ENCODE measurements around the gene TOX4.

TOX4 gene

DNA sequence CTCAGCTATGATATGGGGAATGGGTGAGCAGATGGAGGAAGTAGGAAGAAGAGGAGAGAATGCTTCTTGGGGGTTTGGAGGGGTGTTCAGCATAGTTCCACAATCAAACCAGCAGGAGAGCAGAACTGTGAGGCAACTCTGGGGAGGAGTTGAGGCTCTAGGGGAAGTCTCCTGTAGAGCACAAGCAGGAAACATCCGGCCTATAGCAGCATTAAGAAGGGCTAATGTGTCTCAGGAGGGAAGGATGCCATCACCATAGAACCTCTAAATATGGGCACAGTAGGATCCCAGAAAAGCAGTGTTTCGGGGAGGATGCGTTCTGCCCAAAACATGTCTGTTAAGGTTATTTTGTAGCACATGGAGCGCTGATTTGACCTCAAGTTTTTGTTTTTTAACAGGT is 57.6 kb downstream of the TOX4 start:
- DNase-seq (ENCODE audit: low read depth), result no peak
- no peak overlapping the region for H3K4me3 ChIP-seq (ENCODE audit: low read depth, low read length)
- TF ChIP-seq, protein P1, sequence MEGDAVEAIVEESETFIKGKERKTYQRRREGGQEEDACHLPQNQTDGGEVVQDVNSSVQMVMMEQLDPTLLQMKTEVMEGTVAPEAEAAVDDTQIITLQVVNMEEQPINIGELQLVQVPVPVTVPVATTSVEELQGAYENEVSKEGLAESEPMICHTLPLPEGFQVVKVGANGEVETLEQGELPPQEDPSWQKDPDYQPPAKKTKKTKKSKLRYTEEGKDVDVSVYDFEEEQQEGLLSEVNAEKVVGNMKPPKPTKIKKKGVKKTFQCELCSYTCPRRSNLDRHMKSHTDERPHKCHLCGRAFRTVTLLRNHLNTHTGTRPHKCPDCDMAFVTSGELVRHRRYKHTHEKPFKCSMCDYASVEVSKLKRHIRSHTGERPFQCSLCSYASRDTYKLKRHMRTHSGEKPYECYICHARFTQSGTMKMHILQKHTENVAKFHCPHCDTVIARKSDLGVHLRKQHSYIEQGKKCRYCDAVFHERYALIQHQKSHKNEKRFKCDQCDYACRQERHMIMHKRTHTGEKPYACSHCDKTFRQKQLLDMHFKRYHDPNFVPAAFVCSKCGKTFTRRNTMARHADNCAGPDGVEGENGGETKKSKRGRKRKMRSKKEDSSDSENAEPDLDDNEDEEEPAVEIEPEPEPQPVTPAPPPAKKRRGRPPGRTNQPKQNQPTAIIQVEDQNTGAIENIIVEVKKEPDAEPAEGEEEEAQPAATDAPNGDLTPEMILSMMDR (IDR thresholded peaks at IDR 0.05; ENCODE audit: control insufficient read depth, extremely low read depth, insufficient read depth), result no peak

DNA sequence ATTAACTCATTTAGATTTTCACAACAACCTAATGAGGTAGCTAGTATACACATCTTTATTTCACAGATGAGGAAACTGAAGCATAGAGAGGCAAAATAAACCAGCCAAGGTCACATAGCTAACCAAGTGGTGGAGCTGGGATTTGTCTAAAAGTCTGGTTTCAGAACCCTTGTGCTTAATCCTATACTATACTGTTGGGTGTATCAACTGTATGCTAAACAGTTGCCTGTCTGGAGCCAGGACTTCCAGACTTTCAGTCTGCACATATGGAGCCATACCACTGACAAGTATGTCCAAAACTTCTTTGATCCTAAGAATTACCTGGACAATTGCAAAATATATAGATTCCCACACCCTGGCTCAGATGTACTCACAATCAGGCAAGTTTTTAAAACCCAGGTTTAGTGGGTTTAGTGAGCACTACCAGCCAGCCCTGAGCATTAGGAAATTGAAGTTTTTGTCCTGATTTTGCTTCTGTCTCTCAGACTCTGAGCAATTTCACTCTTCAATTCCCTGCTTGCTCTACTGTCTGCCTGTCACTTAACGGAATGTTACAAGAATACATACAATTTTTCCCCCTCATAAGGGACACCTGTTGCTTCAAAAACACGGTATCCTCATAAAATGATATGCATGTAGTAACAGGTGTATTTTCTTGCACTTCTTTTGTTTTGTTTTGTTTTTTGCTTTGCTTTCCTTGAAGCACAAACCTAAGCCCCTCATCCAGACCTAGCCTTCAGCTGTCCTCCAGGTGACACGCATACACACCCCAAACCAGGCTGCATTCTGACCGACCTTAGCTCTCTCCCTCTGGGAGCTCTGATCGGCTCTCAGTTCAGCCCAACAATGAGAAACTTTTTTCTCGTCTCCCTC is 58.8 kb downstream of the TOX4 start:
- TF ChIP-seq, protein P1 (IDR thresholded peaks at IDR 0.05; ENCODE audit: control insufficient read depth, extremely low read depth, insufficient read depth), result no peak
- no peak overlapping the region for H3K4me3 ChIP-seq (ENCODE audit: low read depth, low read length)

DNA sequence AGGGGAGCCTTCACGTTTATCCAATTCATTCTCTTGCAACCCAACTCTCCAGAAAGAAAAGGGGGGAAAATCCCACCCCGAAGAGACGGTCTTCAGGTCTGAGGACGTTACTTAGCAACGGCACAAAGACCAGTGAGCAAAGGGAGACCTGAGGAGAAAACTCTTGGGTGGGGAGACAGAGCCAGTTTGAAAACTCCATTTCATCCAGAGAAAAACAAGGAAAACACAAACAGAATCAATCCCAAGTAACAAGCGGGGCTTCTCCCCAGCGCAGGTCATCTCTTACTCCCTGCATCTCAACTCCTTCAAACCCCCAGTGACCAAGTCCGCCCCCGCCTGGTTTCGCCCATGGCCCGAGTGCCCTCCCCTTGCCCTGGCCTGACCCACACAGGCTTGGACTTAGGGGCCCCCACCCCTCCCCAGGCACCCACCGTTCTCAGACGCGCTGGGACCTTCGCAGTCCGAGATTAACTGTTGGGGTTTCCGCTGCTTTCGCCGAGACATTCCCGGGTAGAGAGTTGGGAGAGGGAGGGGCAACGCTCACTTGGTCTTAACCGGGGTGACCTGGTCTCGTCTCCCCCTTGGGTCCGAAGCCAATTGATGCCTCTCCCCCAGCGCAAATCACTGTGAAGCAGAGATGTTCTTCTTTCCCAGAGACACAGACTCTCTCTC is 59.6 kb downstream of the TOX4 start:
- no peak for DNase-seq (ENCODE audit: low read depth)
- H3K4me3 ChIP-seq (ENCODE audit: low read depth, low read length), result no peak overlapping the region

More for the DNA sequence above, 58.8 kb downstream of the TOX4 start:
- no peak for DNase-seq (ENCODE audit: low read depth)

DNA sequence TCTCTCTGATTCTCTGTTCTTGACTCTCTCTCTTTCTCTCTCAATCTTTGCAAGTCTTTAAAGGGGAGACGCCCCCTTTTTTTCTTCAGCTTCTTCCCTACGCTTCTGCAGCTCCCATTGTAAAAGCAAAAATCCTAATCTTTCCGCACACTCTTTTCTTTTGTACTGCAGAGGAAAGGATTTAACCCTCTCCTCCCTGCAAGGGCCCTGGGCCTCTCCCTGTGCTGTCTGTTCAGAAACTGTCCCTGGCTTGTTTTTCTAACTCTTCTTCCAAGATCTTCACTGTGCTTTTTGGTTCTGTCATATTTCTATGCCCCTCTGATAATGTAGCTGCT is 60.1 kb downstream of the TOX4 start:
- TF ChIP-seq, protein P1 (IDR thresholded peaks at IDR 0.05; ENCODE audit: control insufficient read depth, extremely low read depth, insufficient read depth), result no peak
- DNase-seq (ENCODE audit: low read depth), result no peak
- H3K4me3 ChIP-seq (ENCODE audit: low read depth, low read length), result no peak overlapping the region

More for the DNA sequence above, 59.6 kb downstream of the TOX4 start:
- TF ChIP-seq, protein P1 (IDR thresholded peaks at IDR 0.05; ENCODE audit: control insufficient read depth, extremely low read depth, insufficient read depth), result no peak

DNA sequence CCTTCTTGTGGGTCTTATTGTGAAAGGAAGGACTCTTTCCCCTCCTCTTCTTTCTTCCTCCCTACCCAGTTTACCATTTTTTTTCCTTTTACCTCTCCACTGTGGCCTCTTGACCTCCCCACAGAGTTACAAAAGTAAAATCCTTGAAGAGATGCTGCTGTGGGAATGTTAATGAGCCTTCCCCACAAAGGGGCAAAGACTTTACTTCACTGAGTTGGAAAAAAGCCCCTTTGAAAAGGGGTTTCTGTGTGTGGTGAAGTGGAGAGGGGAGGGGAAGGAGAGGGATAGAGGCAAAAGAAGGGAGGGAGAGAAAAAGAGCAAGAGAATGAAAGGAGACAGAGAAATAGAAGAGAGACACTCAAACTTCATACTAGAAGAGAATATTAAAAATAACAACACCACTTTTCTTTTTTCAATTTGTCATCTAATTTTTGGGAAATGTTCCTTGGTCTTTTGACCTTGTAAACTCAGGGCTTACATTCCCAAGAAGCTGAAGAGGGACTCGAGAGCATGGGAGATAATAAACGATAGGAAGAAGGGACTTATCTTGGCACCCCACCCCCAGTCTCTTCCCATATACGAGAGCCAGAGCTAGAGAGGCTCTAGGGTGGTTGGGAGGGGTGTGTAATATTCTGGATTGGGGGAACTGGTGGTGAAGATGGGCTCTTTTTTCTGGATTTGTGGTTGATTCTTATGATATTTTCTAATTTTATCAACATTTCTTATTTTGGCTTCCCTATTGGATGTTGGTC is 62.4 kb downstream of the TOX4 start:
- H3K4me3 ChIP-seq (ENCODE audit: low read depth, low read length), result no peak overlapping the region
- TF ChIP-seq, protein P1 (IDR thresholded peaks at IDR 0.05; ENCODE audit: control insufficient read depth, extremely low read depth, insufficient read depth), result no peak
- no peak for DNase-seq (ENCODE audit: low read depth)

DNA sequence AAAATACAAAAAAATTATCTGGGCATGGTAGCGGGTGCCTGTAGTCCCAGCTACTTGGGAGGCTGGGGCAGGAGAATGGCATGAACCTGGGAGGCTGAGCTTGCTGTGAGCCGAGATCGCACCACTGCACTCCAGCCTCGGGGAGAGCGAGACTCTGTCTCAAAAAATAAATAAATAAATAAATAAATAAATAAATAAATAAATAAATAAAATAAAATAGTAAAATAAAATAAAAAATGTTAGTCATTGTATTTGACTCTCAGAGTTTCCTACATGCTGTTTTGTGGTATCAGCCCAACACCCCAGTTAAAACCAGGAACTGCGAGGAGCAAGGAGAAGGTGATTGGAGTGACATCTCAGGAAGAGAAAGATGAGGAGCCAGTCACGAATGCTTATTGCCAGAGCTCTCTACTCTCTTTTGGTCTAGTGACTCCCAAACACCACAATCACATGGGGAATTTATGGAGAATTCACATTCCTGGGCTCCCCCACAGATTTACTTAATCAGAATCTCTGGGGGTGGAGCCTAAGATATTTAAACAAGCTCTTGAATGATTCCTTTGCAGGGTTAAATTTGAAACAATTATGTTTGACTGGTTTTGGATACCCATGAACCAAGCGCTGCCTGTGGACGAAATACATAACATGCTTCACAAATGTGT is 64.5 kb downstream of the TOX4 start:
- no peak for DNase-seq (ENCODE audit: low read depth)
- TF ChIP-seq, protein P1 (IDR thresholded peaks at IDR 0.05; ENCODE audit: control insufficient read depth, extremely low read depth, insufficient read depth), result no peak
- H3K4me3 ChIP-seq (ENCODE audit: low read depth, low read length), result no peak overlapping the region
